CD8-positive, alpha-beta memory T cell (primary cell): ENCODE results near the gene CITED1. TPM values are rescaled to one million over a fixed set of nuclear protein-coding genes. Genes with fewer than 3 reads are reported as not detected.

Source experiments
- CTCF ChIA-PET: fragments of 350-600 bp; sonication (Branson Sonifier 250); formaldehyde crosslinking; loops from one replicate; lab custom pipeline; 2021; ENCODE audit warnings: antibody characterized with exemption; lab: Charles Lee
- POLR2A ChIA-PET: fragments of 350-600 bp; sonication (Branson Sonifier 250); formaldehyde crosslinking; loops from one replicate; lab custom pipeline; 2021; ENCODE audit warnings: antibody characterized with exemption; lab: Charles Lee
- DNase-seq, 5 donors: peaks; one replicate each; pipeline versions ENCODE4 v3.0.0 to v3.0.0-alpha.2; 2020 to 2022; ENCODE audit warnings: mixed read lengths in 1 of 5
- H3K27ac ChIP-seq: one replicate; pipeline ENCODE4 v1.7.0; 2013; ENCODE audit warnings: low read depth, mild to moderate bottlenecking, low read length, moderate library complexity
- H3K27me3 ChIP-seq: 2 replicates; pipeline ENCODE4 v1.7.0; 2013; ENCODE audit warnings: low read length, mild to moderate bottlenecking; ENCODE audit not compliant: insufficient read depth, poor library complexity, severe bottlenecking
- H3K36me3 ChIP-seq: 2 replicates; pipeline ENCODE4 v1.7.0; 2013; ENCODE audit warnings: mild to moderate bottlenecking, low read length, moderate library complexity; ENCODE audit not compliant: insufficient read depth
- H3K4me1 ChIP-seq: 2 replicates; pipeline ENCODE4 v1.7.0; 2013; ENCODE audit warnings: mild to moderate bottlenecking, low read length, moderate library complexity; ENCODE audit not compliant: insufficient read depth
- H3K4me3 ChIP-seq: 2 replicates; pipeline ENCODE4 v1.7.0; 2013; ENCODE audit warnings: mild to moderate bottlenecking, low read length
- H3K9me3 ChIP-seq: 2 replicates; pipeline ENCODE4 v1.7.0; 2013; ENCODE audit warnings: mild to moderate bottlenecking, low read length
- H3K27ac Mint-ChIP-seq, 8 donors: one replicate each; pipeline ENCODE4 v1.8.0; 2020 to 2021; ENCODE audit warnings: mixed read lengths in 8 of 8, mild to moderate bottlenecking in 6 of 8, inconsistent platforms in 3 of 8, moderate library complexity in 3 of 8
- H3K27me3 Mint-ChIP-seq, 2 donors: one replicate each; pipeline ENCODE4 v1.8.0; 2020 to 2021; ENCODE audit warnings: mixed read lengths in 2 of 2, mild to moderate bottlenecking in 1 of 2, moderate library complexity in 1 of 2
- H3K36me3 Mint-ChIP-seq, 3 donors: one replicate each; pipeline ENCODE4 v1.8.0; 2020 to 2021; ENCODE audit warnings: mixed read lengths in 3 of 3, inconsistent platforms in 1 of 3, mild to moderate bottlenecking in 1 of 3
- H3K4me1 Mint-ChIP-seq, 3 donors: one replicate each; pipeline ENCODE4 v1.8.0; 2020 to 2021; ENCODE audit warnings: mixed read lengths in 3 of 3, inconsistent platforms in 1 of 3, mild to moderate bottlenecking in 1 of 3
- H3K4me3 Mint-ChIP-seq, 7 donors: one replicate each; pipeline ENCODE4 v1.8.0; 2020 to 2021; ENCODE audit warnings: mixed read lengths in 7 of 7, mild to moderate bottlenecking in 6 of 7, moderate library complexity in 4 of 7, inconsistent platforms in 2 of 7
- H3K9me3 Mint-ChIP-seq, 5 donors: one replicate each; pipeline ENCODE4 v1.8.0; 2020 to 2022; ENCODE audit warnings: mixed read lengths in 5 of 5, mild to moderate bottlenecking in 3 of 5, moderate library complexity in 2 of 5, inconsistent platforms in 1 of 5
- polyA plus RNA-seq: library from polyadenylated mRNA; unstranded; fragments of 300-500 nt; fragmentation: Illumina TruSeq; gene quantifications from one replicate; pipeline ENCODE4 v1.2.3, GENCODE V29; 2021
- total RNA-seq, 2 experiments: library from RNA; stranded (reverse); gene quantifications; one replicate each; pipeline ENCODE4 v1.2.3, GENCODE V29; 2021

The CITED1 gene
- total and polyA plus RNA-seq, 3 experiments from 2014 or later, result not detected

DNA sequence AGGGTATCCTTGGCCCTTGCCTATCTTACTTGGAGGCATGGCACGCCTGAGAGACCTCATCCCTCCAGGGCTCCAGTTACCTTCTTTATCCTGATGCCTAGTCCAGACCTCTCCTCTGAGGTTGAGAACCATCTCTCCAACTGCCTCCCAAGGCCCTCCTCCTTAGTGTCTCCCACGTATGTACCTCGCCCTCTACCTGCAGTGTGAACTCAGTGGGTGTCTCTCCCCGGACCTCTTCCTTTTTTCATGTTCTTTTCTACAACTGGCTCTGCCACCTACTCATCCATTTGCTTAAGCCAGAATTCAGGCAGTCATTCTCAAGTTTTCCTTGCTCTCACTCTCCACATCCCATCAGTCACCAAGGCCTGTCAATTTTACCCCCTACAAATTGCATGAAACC lies 45.3 kb downstream of the CITED1 start:
- H3K27me3 ChIP-seq, result no peaks in the 10 kb centered on the region
- H3K4me3 ChIP-seq, result no peak overlapping the region
- POLR2A ChIA-PET, result no interaction called here

DNA sequence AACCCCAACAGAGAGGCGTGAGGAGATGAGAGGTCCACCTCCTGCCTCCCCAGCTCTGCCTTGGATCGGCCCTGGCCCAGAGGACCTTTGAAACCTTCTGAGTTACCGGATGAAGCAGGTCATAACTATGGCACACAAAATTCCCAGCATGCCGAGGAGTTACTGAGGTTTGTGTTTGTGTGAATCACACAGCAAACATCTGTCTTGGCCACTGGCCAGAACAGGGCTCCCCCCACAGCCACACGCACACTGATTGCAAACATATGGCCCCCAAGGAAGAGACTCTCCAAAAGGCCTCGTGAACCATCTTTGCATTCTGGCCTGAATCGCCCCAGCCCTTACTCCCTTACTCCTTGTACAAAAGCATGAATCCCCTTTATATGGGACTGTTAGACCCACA lies 47.5 kb downstream of the CITED1 start:
- H3K9me3 Mint-ChIP-seq, result no peaks in the 10 kb centered on the region
- Histone ChIP-seq H3K9me3 (no peaks in the 10 kb centered on the region), H3K27me3 (no peaks in the 10 kb centered on the region), H3K36me3 (no peaks in the 10 kb centered on the region), H3K4me3 (no peak overlapping the region), H3K27ac (no peak overlapping the region), H3K4me1 (no peaks in the 10 kb centered on the region)
- H3K36me3 Mint-ChIP-seq, result peaks cover 0 to 9% (median 5%) of the 10 kb centered on the region in 3 donors
- no peak overlapping the region for H3K4me3 Mint-ChIP-seq
- DNase-seq, result no peak
- no peak overlapping the region for H3K27ac Mint-ChIP-seq
- ChIA-PET POLR2A (no interaction called here), CTCF (no interaction called here)
- peaks cover 16 to 17% of the 10 kb centered on the region in 2 donors for H3K27me3 Mint-ChIP-seq
- peaks cover 0 to 18% (median 9%) of the 10 kb centered on the region in 3 donors for H3K4me1 Mint-ChIP-seq

More for the DNA sequence above, 45.3 kb downstream of the CITED1 start:
- Histone ChIP-seq H3K36me3 (no peaks in the 10 kb centered on the region), H3K27ac (no peak overlapping the region), H3K9me3 (no peaks in the 10 kb centered on the region), H3K4me1 (no peaks in the 10 kb centered on the region)
- Mint-ChIP-seq H3K9me3 (no peaks in the 10 kb centered on the region), H3K4me1 (peaks cover 0 to 15% (median 9%) of the 10 kb centered on the region in 3 donors), H3K27ac (peak overlapping the region in 1 of 8 donors; percentile 37), H3K4me3 (no peak overlapping the region), H3K36me3 (peaks cover 0 to 6% (median 3%) of the 10 kb centered on the region in 3 donors), H3K27me3 (peaks cover 6 to 10% of the 10 kb centered on the region in 2 donors)
- CTCF ChIA-PET, result interaction anchor here (0.7 to 1.5 kb wide), 2 partner anchors 17 to 22 kb away, joined by 3 read pairs; partner anchors contain the start of gene ERCC6L
- DNase-seq, result no peak

DNA sequence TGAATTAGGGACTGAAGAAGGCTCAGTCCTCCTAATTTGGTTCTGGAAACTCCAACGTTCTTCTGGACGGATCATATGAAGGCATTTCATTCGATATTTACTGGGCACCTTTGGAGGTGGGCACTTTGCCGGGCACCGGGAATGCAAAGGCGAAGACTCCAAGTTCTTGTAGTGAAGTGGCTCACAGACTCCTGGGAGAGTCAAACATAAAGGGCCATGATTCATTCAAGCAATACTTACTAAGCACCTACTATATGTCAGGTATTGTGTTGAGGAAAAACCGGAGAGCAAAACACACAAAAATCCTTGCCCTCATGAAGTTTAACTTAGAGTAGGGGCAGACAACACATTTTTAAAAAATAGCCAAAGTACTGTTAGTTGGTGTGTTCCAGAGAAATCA lies 49.9 kb downstream of the CITED1 start:
- Histone ChIP-seq H3K4me3 (no peak overlapping the region), H3K36me3 (no peaks in the 10 kb centered on the region), H3K9me3 (no peaks in the 10 kb centered on the region), H3K27me3 (no peaks in the 10 kb centered on the region), H3K27ac (no peak overlapping the region), H3K4me1 (no peaks in the 10 kb centered on the region)
- H3K36me3 Mint-ChIP-seq, result peaks cover 0 to 16% (median 8%) of the 10 kb centered on the region in 3 donors
- no peak overlapping the region for H3K27ac Mint-ChIP-seq
- peaks cover 0 to 8% (median 0%) of the 10 kb centered on the region in 3 donors for H3K4me1 Mint-ChIP-seq
- H3K4me3 Mint-ChIP-seq, result no peak overlapping the region
- CTCF ChIA-PET, result no interaction called here
- H3K27me3 Mint-ChIP-seq, result peaks cover 14 to 28% of the 10 kb centered on the region in 2 donors
- POLR2A ChIA-PET, result no interaction called here
- no peak for DNase-seq
- H3K9me3 Mint-ChIP-seq, result no peaks in the 10 kb centered on the region

DNA sequence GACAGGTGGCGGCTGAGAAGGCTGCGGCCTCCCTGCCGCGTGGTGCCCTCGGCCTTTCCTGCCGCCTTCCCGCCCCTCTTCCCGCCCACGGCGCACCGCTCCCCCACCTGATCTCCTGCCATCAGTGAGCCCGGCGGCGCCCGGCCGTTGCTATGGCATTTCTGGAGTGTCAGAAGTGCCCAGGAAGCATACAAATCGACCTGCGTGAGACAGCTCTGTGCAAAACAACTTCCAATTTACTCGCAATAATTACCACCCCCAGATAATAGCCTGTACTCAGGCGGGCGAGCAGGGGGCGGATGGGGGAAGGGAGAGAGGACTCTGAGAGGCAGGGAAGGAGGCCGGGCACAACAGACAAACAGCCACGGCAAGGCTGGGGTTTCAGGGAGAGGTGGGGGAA lies 50.3 kb downstream of the CITED1 start:
- Histone ChIP-seq H3K36me3 (no peaks in the 10 kb centered on the region), H3K27ac (no peak overlapping the region), H3K27me3 (no peaks in the 10 kb centered on the region), H3K4me3 (no peak overlapping the region), H3K4me1 (no peaks in the 10 kb centered on the region), H3K9me3 (no peaks in the 10 kb centered on the region)
- POLR2A ChIA-PET, result no interaction called here
- peak overlapping the region in 1 of 8 donors; percentile 56 for H3K27ac Mint-ChIP-seq
- CTCF ChIA-PET, result no interaction called here
- peak overlapping the region in 2 of 7 donors; percentile 32 to 70 for H3K4me3 Mint-ChIP-seq
- peaks cover 0 to 8% (median 0%) of the 10 kb centered on the region in 3 donors for H3K4me1 Mint-ChIP-seq
- no peak for DNase-seq
- peaks cover 0 to 16% (median 8%) of the 10 kb centered on the region in 3 donors for H3K36me3 Mint-ChIP-seq
- H3K27me3 Mint-ChIP-seq, result peaks cover 14 to 28% of the 10 kb centered on the region in 2 donors
- no peaks in the 10 kb centered on the region for H3K9me3 Mint-ChIP-seq

DNA sequence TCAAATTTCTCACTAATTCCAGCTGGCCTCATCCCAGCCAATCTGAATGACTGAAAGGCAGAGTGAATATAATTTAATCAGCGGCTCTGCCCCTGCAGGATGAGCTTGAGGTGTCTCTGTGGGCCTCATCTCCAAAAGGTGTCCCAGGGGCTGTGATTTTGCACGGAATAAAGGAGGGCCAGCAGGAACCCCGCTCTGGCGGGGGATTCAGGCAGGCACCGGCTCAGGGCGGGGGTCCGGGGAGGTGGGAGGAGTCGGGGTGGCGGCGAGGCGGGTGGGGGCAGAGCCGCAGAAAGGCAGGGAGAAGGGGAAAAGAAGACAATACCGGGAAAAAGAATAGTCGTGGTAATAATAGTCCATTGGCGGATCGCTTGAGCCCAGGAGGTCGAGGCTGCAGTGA lies 50.9 kb downstream of the CITED1 start:
- ChIA-PET CTCF (interaction anchor here (0.8 kb wide), 1 partner anchor 16 kb away, joined by 3 read pairs; the partner anchor contains the start of gene ERCC6L), POLR2A (no interaction called here)
- H3K9me3 ChIP-seq, result no peaks in the 10 kb centered on the region
- no peaks in the 10 kb centered on the region for H3K4me1 ChIP-seq
- Mint-ChIP-seq H3K27ac (no peak overlapping the region), H3K4me3 (no peak overlapping the region), H3K27me3 (peaks cover 14 to 28% of the 10 kb centered on the region in 2 donors), H3K9me3 (no peaks in the 10 kb centered on the region), H3K4me1 (peaks cover 0 to 8% (median 0%) of the 10 kb centered on the region in 3 donors), H3K36me3 (peaks cover 0 to 16% (median 8%) of the 10 kb centered on the region in 3 donors)
- H3K4me3 ChIP-seq, result no peak overlapping the region
- no peaks in the 10 kb centered on the region for H3K27me3 ChIP-seq
- no peak overlapping the region for H3K27ac ChIP-seq
- no peaks in the 10 kb centered on the region for H3K36me3 ChIP-seq
- DNase-seq, result no peak

DNA sequence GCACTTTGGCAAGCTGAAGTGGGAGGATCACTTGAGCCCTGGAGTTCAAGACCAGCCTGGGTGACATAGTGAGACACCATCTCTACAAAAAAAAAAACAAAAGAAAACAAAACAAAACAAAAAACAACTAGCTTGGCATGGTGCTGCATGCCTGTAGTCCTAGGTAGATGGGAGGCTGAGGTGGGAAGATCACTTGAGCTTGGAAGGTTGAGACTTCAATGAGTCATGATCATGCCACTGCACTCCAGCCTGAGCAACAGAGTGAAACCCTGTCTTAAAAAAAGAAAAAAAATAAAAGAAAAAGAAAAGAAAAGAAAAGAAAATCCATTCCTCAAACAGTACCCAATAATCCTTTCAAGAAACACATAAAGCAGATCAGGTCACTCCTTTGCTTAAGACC lies 52.0 kb downstream of the CITED1 start:
- Mint-ChIP-seq H3K36me3 (peaks cover 0 to 16% (median 8%) of the 10 kb centered on the region in 3 donors), H3K27me3 (peaks cover 14 to 28% of the 10 kb centered on the region in 2 donors), H3K4me1 (peaks cover 0 to 8% (median 0%) of the 10 kb centered on the region in 3 donors), H3K4me3 (no peak overlapping the region), H3K9me3 (no peaks in the 10 kb centered on the region), H3K27ac (no peak overlapping the region)
- DNase-seq, result no peak
- Histone ChIP-seq H3K9me3 (no peaks in the 10 kb centered on the region), H3K27me3 (no peaks in the 10 kb centered on the region), H3K4me1 (no peaks in the 10 kb centered on the region), H3K36me3 (no peaks in the 10 kb centered on the region), H3K27ac (no peak overlapping the region), H3K4me3 (no peak overlapping the region)
- CTCF ChIA-PET, result no interaction called here
- POLR2A ChIA-PET, result no interaction called here

Other genes with a start within 250 kb of the CITED1 start
- 1 to 10 TPM in 1 of 2 experiments, under 1 TPM in 1; 1.00 to 1.0 TPM for gene RTL5, start 174.0 kb downstream of the CITED1 start, total RNA-seq
- gene RTL5, start 174.0 kb downstream of the CITED1 start, polyA plus RNA-seq, result 0.55 TPM
- gene PIN4, start 124.2 kb downstream of the CITED1 start, total RNA-seq, result 1 to 10 TPM; 6.4 to 7.0 TPM
- 35.9 TPM for gene PIN4, start 124.2 kb downstream of the CITED1 start, polyA plus RNA-seq
- gene ERCC6L, start 66.9 kb downstream of the CITED1 start, total RNA-seq, result 10 to 100 TPM in 1 of 2 experiments, 1 to 10 TPM in 1; 9.7 to 10.2 TPM
- gene ERCC6L, start 66.9 kb downstream of the CITED1 start, polyA plus RNA-seq, result 0.43 TPM
- gene RPS4X, start 28.7 kb downstream of the CITED1 start, total RNA-seq, result 1,000 to 10,000 TPM; 1,253 to 1,306 TPM
- gene RPS4X, start 28.7 kb downstream of the CITED1 start, polyA plus RNA-seq, result 798 TPM